HAP-1 (cell line): ENCODE results near the gene TBC1D8B.

Experiments
- DNase-seq, 2 experiments: peaks; one replicate each; pipeline ENCODE4 v3.0.0-alpha.2; 2016 to 2020; ENCODE audit warnings: low spot score in 2 of 2
- H3K27me3 ChIP-seq: fragments of 250-450 bp; sonication (Bioruptor Pico); 2 replicates; pipeline ENCODE4 v1.5.1; 2020; ENCODE audit warnings: low read depth, mild to moderate bottlenecking, moderate library complexity
- H3K36me3 ChIP-seq: fragments of 250-450 bp; sonication (Bioruptor Pico); replicated peaks from 2 replicates; pipeline ENCODE4 v1.5.1; 2020; ENCODE audit warnings: mild to moderate bottlenecking
- H3K4me1 ChIP-seq: fragments of 250-450 bp; sonication (Bioruptor Pico); 2 replicates; pipeline ENCODE4 v1.5.1; 2020; ENCODE audit warnings: mild to moderate bottlenecking
- H3K4me3 ChIP-seq: fragments of 250-450 bp; sonication (Bioruptor Pico); 2 replicates; pipeline ENCODE4 v1.5.1; 2020; ENCODE audit warnings: mild to moderate bottlenecking, moderate library complexity
- H3K9me3 ChIP-seq: fragments of 250-450 bp; sonication (Bioruptor Pico); 2 replicates; pipeline ENCODE4 v1.5.1; 2020; ENCODE audit warnings: mild to moderate bottlenecking, moderate library complexity
- in situ Hi-C: fragments of 300-500 bp; cut with MboI; formaldehyde crosslinking; loops from 3 replicates; pipeline ENCODE4 v1.14.3; 2020; ENCODE audit warnings: low sequenced_read_pairs, inconsistent platforms, mixed read lengths

Gene TBC1D8B

GRCh38 chrX:106903291-106903824 lies 100.9 kb downstream of the TBC1D8B start, which contains the start of gene RIPPLY1:
Gene RIPPLY1 (minus strand): TSS chrX:106903341. CDS start chrX:106903287, 54 bp downstream.
- H3K4me1 ChIP-seq = no peaks in the 10 kb centered on the region
- no peaks in the 10 kb centered on the region for H3K9me3 ChIP-seq
- DNase-seq = no peak
- no peaks in the 10 kb centered on the region for H3K27me3 ChIP-seq
- H3K4me3 ChIP-seq = no peak within 1 kb of the TSS
- in situ Hi-C loops = no loop called here
- H3K36me3 ChIP-seq = no peaks in the 10 kb centered on the region

DNA sequence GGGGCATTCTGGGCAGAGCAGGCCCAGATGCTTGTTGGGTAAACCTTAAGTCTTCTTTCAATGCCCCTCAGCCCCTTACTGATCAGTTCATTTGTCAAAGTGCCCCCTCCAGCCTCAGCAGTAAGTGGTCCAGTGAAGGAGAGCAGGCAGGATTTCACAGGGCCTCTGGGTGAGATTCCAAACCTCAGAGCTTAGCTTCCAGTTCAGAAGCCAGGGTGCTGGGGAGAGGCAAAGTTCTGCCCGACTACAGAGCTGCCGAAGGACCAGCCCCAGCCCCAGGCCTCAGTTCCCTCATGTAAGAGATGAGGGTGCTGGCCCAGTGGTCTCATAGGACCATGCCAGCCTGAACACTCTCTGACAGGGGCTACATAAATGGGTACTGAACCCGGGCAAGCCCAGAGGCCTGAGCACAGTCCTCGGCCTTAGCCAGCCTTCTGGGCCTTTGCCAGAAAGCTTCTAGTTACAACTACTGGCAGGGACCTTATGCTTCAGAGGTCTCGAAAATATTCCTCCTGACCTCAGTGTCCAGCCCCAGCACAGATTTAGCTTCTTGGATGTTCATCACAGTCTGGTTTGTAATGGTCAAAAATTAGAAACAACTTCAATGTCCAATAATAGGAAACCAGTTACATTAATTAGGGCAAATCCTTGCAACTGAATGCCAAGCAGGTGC lies 101.5 kb downstream of the TBC1D8B start:
- in situ Hi-C loops = no loop called here
- no peaks in the 10 kb centered on the region for H3K36me3 ChIP-seq
- no peaks in the 10 kb centered on the region for H3K9me3 ChIP-seq
- H3K4me3 ChIP-seq = no peak overlapping the region
- no peak for DNase-seq
- H3K4me1 ChIP-seq = no peaks in the 10 kb centered on the region
- H3K27me3 ChIP-seq = no peaks in the 10 kb centered on the region

GRCh38 chrX:106905064-106905708 lies 102.7 kb downstream of the TBC1D8B start:
- no peak for DNase-seq
- Histone ChIP-seq H3K9me3 (no peaks in the 10 kb centered on the region), H3K27me3 (no peaks in the 10 kb centered on the region), H3K36me3 (no peaks in the 10 kb centered on the region), H3K4me1 (no peaks in the 10 kb centered on the region), H3K4me3 (no peak overlapping the region)
- in situ Hi-C loops = no loop called here

DNA sequence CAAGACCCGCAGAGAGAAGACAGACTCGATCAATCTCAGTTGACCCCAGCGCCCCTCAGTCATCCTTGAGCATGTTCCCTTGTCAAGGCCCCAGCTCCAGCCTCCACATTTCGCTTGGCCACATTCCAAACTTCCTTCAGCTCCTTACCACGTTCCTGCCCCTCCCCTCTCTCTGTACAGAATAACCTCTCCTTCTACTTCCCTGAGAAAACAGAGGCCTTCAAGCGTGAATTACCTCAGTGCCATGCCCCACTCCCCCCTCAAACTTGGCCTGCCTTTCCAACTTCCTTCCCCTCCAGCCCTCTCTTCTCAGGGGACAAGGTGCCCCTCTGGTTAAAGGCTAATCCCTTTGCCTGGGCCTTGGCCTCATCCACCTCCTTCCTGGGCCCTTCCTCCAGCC lies 103.9 kb downstream of the TBC1D8B start:
- DNase-seq = no peak
- no peaks in the 10 kb centered on the region for H3K4me1 ChIP-seq
- no peaks in the 10 kb centered on the region for H3K36me3 ChIP-seq
- no peak overlapping the region for H3K4me3 ChIP-seq
- in situ Hi-C loops = no loop called here
- no peaks in the 10 kb centered on the region for H3K27me3 ChIP-seq
- no peaks in the 10 kb centered on the region for H3K9me3 ChIP-seq

DNA sequence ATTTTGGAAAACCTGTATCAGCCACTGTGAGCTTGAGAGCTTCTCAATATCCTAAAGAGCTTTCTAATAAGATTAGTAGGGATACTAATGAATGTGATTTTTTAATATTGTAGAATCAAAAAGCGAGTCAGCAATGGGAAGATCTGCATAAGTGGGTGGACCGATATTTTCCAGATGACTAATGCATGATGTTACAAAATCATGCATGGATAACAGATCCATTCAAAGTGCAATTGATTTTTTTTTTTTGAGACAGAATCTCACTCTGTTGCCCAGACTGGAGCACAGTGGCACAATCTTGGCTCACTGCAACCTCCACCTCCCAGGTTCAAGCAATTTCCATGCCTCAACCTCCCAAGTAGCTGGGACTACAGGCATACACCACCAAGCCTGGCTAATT lies 110.4 kb downstream of the TBC1D8B start:
- DNase-seq = no peak
- H3K4me3 ChIP-seq = no peak overlapping the region
- in situ Hi-C loops = no loop called here
- H3K9me3 ChIP-seq = no peaks in the 10 kb centered on the region
- H3K36me3 ChIP-seq = no peaks in the 10 kb centered on the region
- no peaks in the 10 kb centered on the region for H3K4me1 ChIP-seq
- peaks cover 9% of the 10 kb centered on the region for H3K27me3 ChIP-seq

DNA sequence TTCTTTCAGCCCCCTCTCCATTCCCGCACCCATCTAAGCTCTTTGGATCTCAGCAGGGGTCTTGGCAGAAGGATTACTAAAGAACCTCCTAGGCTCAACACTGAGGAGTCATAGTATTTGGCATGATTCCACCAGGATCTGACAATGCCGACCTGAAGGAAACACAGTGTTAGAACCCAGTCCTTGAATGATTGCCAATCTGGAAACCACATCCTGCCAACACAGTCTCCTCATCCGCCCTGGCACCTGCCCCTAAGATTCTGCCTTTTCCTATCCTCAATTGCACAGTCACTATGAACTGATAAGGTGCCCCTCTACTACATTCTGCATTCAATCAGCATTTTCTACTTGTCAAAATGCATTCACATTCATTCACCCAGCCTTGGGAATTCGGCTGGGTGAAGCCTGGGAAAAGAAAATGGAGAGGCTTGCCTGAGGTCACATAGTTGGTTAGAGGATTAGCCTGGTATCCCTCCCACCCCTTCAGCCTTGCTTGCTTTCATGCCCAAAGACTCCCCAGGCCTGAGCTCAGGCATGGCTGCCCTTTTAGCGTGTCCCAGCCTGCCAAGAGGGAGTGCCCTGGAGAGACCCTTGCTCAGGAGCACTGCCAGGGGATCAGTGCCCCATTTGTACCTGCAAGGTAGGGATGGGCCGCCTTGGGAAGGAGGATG lies 115.5 kb downstream of the TBC1D8B start:
- no peak for DNase-seq
- H3K27me3 ChIP-seq = peaks cover 9% of the 10 kb centered on the region
- H3K4me3 ChIP-seq = no peak overlapping the region

GRCh38 chrX:106919932-106920452 lies 117.5 kb downstream of the TBC1D8B start, which contains the start of gene CLDN2:
Gene CLDN2 (plus strand): TSS chrX:106920402. CDS start chrX:106928229, 7,827 bp downstream.
- DNase-seq = no peak
- peaks cover 6% of the 10 kb centered on the region for H3K27me3 ChIP-seq
- no peak within 1 kb of the TSS for H3K4me3 ChIP-seq
- in situ Hi-C loops = no loop called here
- no peaks in the 10 kb centered on the region for H3K36me3 ChIP-seq
- no peaks in the 10 kb centered on the region for H3K4me1 ChIP-seq
- no peaks in the 10 kb centered on the region for H3K9me3 ChIP-seq

More for the DNA sequence above, 115.5 kb downstream of the TBC1D8B start:
- Histone ChIP-seq H3K9me3 (no peaks in the 10 kb centered on the region), H3K4me1 (no peaks in the 10 kb centered on the region), H3K36me3 (no peaks in the 10 kb centered on the region)
- in situ Hi-C loops = no loop called here

DNA sequence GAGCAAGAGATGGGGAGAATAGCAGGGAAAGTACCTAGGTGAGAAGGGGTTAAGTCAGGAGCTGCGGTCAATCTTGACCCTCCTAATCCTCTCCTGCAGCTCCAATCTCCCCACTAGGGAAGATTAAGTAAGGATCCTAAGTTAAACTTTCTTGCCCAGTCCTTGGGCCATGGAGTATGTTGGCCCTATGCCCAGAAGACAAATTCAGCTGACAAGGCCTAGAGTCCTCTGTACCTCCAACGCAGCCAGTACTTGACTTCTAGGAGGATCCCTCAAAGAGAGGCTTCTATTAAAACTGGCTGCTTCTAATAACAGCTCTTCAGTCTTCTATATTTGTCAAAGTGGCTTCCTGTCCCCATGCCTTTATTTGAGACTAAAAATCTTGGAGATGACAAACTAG lies 119.2 kb downstream of the TBC1D8B start:
- Histone ChIP-seq H3K9me3 (no peaks in the 10 kb centered on the region), H3K36me3 (no peaks in the 10 kb centered on the region), H3K27me3 (peaks cover 5% of the 10 kb centered on the region; the same call in 1 of the 2 replicates), H3K4me3 (no peak overlapping the region), H3K4me1 (no peaks in the 10 kb centered on the region)
- in situ Hi-C loops = no loop called here
- DNase-seq = no peak
